Activated T-cell treated with anti-CD3 and anti-CD28 coated beads, Interleukin-2, amount 50 U/mL, for 24 hours (primary cell): Measurements from ENCODE around the gene FRMPD4.

Experiments
- DNase-seq: peaks from one replicate; pipeline ENCODE4 v3.0.0-alpha.2; 2020
- H3K27ac Mint-ChIP-seq: 2 replicates; pipeline ENCODE4 v1.8.0; 2020; ENCODE audit warnings: mild to moderate bottlenecking, mixed read lengths
- H3K27me3 Mint-ChIP-seq: 2 replicates; pipeline ENCODE4 v1.8.0; 2020; ENCODE audit warnings: mixed read lengths
- H3K36me3 Mint-ChIP-seq: 2 replicates; pipeline ENCODE4 v1.8.0; 2020; ENCODE audit warnings: low read depth, mixed read lengths
- H3K4me1 Mint-ChIP-seq: 2 replicates; pipeline ENCODE4 v1.8.0; 2020; ENCODE audit warnings: low read depth, mixed read lengths
- H3K4me3 Mint-ChIP-seq: 2 replicates; pipeline ENCODE4 v1.8.0; 2020; ENCODE audit warnings: mild to moderate bottlenecking, moderate library complexity, mixed read lengths
- H3K9me3 Mint-ChIP-seq: 2 replicates; pipeline ENCODE4 v1.8.0; 2020; ENCODE audit warnings: mixed read lengths

FRMPD4 gene

GRCh38 chrX:12332786-12333347 lies 194.6 kb downstream of the FRMPD4 start:
- Mint-ChIP-seq H3K27ac (no peak overlapping the region), H3K9me3 (no peaks in the 10 kb centered on the region), H3K4me1 (no peaks in the 10 kb centered on the region), H3K4me3 (no peak overlapping the region), H3K27me3 (peaks cover 21% of the 10 kb centered on the region), H3K36me3 (no peaks in the 10 kb centered on the region)
- no peak for DNase-seq

- Mint-ChIP-seq H3K4me1 (no peaks in the 10 kb centered on the region), H3K27ac (no peak overlapping the region), H3K9me3 (no peaks in the 10 kb centered on the region), H3K36me3 (no peaks in the 10 kb centered on the region), H3K4me3 (no peak overlapping the region), H3K27me3 (peaks cover 20% of the 10 kb centered on the region)
- DNase-seq = no peak
Measured at GRCh38 chrX:12339921-12340320, 201.6 kb downstream of the FRMPD4 start.

- no peaks in the 10 kb centered on the region for H3K4me1 Mint-ChIP-seq
- DNase-seq = no peak
- H3K27ac Mint-ChIP-seq = no peak overlapping the region
- no peak overlapping the region for H3K4me3 Mint-ChIP-seq
- no peaks in the 10 kb centered on the region for H3K9me3 Mint-ChIP-seq
- peaks cover 38% of the 10 kb centered on the region for H3K27me3 Mint-ChIP-seq
- H3K36me3 Mint-ChIP-seq = no peaks in the 10 kb centered on the region
Measured at GRCh38 chrX:12344954-12345353, 206.7 kb downstream of the FRMPD4 start.

- no peak overlapping the region for H3K27ac Mint-ChIP-seq
- H3K4me1 Mint-ChIP-seq = no peaks in the 10 kb centered on the region
- H3K36me3 Mint-ChIP-seq = no peaks in the 10 kb centered on the region
- no peaks in the 10 kb centered on the region for H3K9me3 Mint-ChIP-seq
- H3K4me3 Mint-ChIP-seq = no peak overlapping the region
- H3K27me3 Mint-ChIP-seq = peaks cover 24% of the 10 kb centered on the region
- no peak for DNase-seq
Measured at GRCh38 chrX:12349201-12349600, 210.9 kb downstream of the FRMPD4 start.

- H3K27ac Mint-ChIP-seq = no peak overlapping the region
- no peaks in the 10 kb centered on the region for H3K9me3 Mint-ChIP-seq
- peaks cover 16% of the 10 kb centered on the region for H3K27me3 Mint-ChIP-seq
- DNase-seq = no peak
- H3K4me1 Mint-ChIP-seq = no peaks in the 10 kb centered on the region
- H3K4me3 Mint-ChIP-seq = no peak overlapping the region
- H3K36me3 Mint-ChIP-seq = no peaks in the 10 kb centered on the region
Measured at GRCh38 chrX:12352922-12353321, 214.6 kb downstream of the FRMPD4 start.

- Mint-ChIP-seq H3K9me3 (no peaks in the 10 kb centered on the region), H3K36me3 (no peaks in the 10 kb centered on the region), H3K4me3 (no peak overlapping the region), H3K27ac (no peak overlapping the region), H3K4me1 (no peaks in the 10 kb centered on the region), H3K27me3 (peaks cover 21% of the 10 kb centered on the region)
- DNase-seq = no peak
Measured at GRCh38 chrX:12360383-12360782, 222.1 kb downstream of the FRMPD4 start.

- DNase-seq = no peak
- no peaks in the 10 kb centered on the region for H3K4me1 Mint-ChIP-seq
- H3K36me3 Mint-ChIP-seq = no peaks in the 10 kb centered on the region
- H3K27me3 Mint-ChIP-seq = peaks cover 17% of the 10 kb centered on the region
- H3K4me3 Mint-ChIP-seq = no peak overlapping the region
- H3K27ac Mint-ChIP-seq = no peak overlapping the region
- H3K9me3 Mint-ChIP-seq = no peaks in the 10 kb centered on the region
Measured at GRCh38 chrX:12360986-12361598, 222.8 kb downstream of the FRMPD4 start.

- Mint-ChIP-seq H3K4me1 (no peaks in the 10 kb centered on the region), H3K36me3 (no peaks in the 10 kb centered on the region), H3K27ac (no peak overlapping the region), H3K27me3 (peaks cover 26% of the 10 kb centered on the region), H3K9me3 (no peaks in the 10 kb centered on the region), H3K4me3 (no peak overlapping the region)
- DNase-seq = no peak
Measured at GRCh38 chrX:12363216-12363615, 224.9 kb downstream of the FRMPD4 start.

- H3K9me3 Mint-ChIP-seq = no peaks in the 10 kb centered on the region
- H3K36me3 Mint-ChIP-seq = no peaks in the 10 kb centered on the region
- H3K4me3 Mint-ChIP-seq = no peak overlapping the region
- peaks cover 29% of the 10 kb centered on the region for H3K27me3 Mint-ChIP-seq
- H3K27ac Mint-ChIP-seq = no peak overlapping the region
- DNase-seq = no peak
- no peaks in the 10 kb centered on the region for H3K4me1 Mint-ChIP-seq
Measured at GRCh38 chrX:12366440-12366839, 228.2 kb downstream of the FRMPD4 start.

- no peak overlapping the region for H3K4me3 Mint-ChIP-seq
- H3K27me3 Mint-ChIP-seq = peaks cover 26% of the 10 kb centered on the region
- H3K4me1 Mint-ChIP-seq = no peaks in the 10 kb centered on the region
- DNase-seq = no peak
- no peaks in the 10 kb centered on the region for H3K9me3 Mint-ChIP-seq
- no peaks in the 10 kb centered on the region for H3K36me3 Mint-ChIP-seq
- H3K27ac Mint-ChIP-seq = no peak overlapping the region
Measured at GRCh38 chrX:12367254-12367653, 229.0 kb downstream of the FRMPD4 start.

- H3K27me3 Mint-ChIP-seq = peaks cover 12% of the 10 kb centered on the region
- no peak overlapping the region for H3K4me3 Mint-ChIP-seq
- no peaks in the 10 kb centered on the region for H3K36me3 Mint-ChIP-seq
- DNase-seq = no peak
- H3K4me1 Mint-ChIP-seq = no peaks in the 10 kb centered on the region
- no peak overlapping the region for H3K27ac Mint-ChIP-seq
- H3K9me3 Mint-ChIP-seq = no peaks in the 10 kb centered on the region
Measured at GRCh38 chrX:12370497-12370986, 232.3 kb downstream of the FRMPD4 start.

GRCh38 chrX:12372111-12372510 lies 233.8 kb downstream of the FRMPD4 start:
- no peak overlapping the region for H3K27ac Mint-ChIP-seq
- H3K4me3 Mint-ChIP-seq = no peak overlapping the region
- H3K36me3 Mint-ChIP-seq = no peaks in the 10 kb centered on the region
- peaks cover 8% of the 10 kb centered on the region for H3K27me3 Mint-ChIP-seq
- no peaks in the 10 kb centered on the region for H3K4me1 Mint-ChIP-seq
- DNase-seq = no peak
- no peaks in the 10 kb centered on the region for H3K9me3 Mint-ChIP-seq

GRCh38 chrX:12374286-12374685 lies 236.0 kb downstream of the FRMPD4 start:
- Mint-ChIP-seq H3K4me1 (no peaks in the 10 kb centered on the region), H3K27me3 (peaks cover 3% of the 10 kb centered on the region), H3K27ac (no peak overlapping the region), H3K9me3 (no peaks in the 10 kb centered on the region), H3K4me3 (no peak overlapping the region), H3K36me3 (no peaks in the 10 kb centered on the region)
- no peak for DNase-seq

GRCh38 chrX:12378253-12378652 lies 240.0 kb downstream of the FRMPD4 start:
- H3K4me3 Mint-ChIP-seq = no peak overlapping the region
- DNase-seq = no peak
- no peak overlapping the region for H3K27ac Mint-ChIP-seq
- H3K4me1 Mint-ChIP-seq = no peaks in the 10 kb centered on the region
- peaks cover 13% of the 10 kb centered on the region for H3K27me3 Mint-ChIP-seq
- no peaks in the 10 kb centered on the region for H3K36me3 Mint-ChIP-seq
- no peaks in the 10 kb centered on the region for H3K9me3 Mint-ChIP-seq

GRCh38 chrX:12378706-12379105 lies 240.4 kb downstream of the FRMPD4 start:
- H3K36me3 Mint-ChIP-seq = no peaks in the 10 kb centered on the region
- no peak overlapping the region for H3K4me3 Mint-ChIP-seq
- no peak for DNase-seq
- no peak overlapping the region for H3K27ac Mint-ChIP-seq
- peaks cover 13% of the 10 kb centered on the region for H3K27me3 Mint-ChIP-seq
- no peaks in the 10 kb centered on the region for H3K9me3 Mint-ChIP-seq
- no peaks in the 10 kb centered on the region for H3K4me1 Mint-ChIP-seq
